ENCODE measurements around the gene PTPRT.

PTPRT gene

GRCh38 chr20:42152575-42152974, 1037.1 kb downstream of the PTPRT start:
- DNase-seq = no peak

GRCh38 chr20:42150230-42150629, 1039.5 kb downstream of the PTPRT start:
- DNase-seq = no peak

GRCh38 chr20:42138729-42139128, 1051.0 kb downstream of the PTPRT start:
- DNase-seq = no peak

- DNase-seq = no peak
These were observed 1055.2 kb downstream of the PTPRT start for GRCh38 chr20:42134265-42135098.

GRCh38 chr20:42130810-42131596, 1058.7 kb downstream of the PTPRT start:
- no peak for DNase-seq

GRCh38 chr20:42125426-42125825, 1064.3 kb downstream of the PTPRT start:
- DNase-seq = no peak

GRCh38 chr20:42123981-42124473, 1065.7 kb downstream of the PTPRT start:
- no peak for DNase-seq

GRCh38 chr20:42118409-42119125, 1071.1 kb downstream of the PTPRT start:
- DNase-seq = no peak

GRCh38 chr20:42118001-42118400, 1071.7 kb downstream of the PTPRT start:
- DNase-seq = no peak

- no peak for DNase-seq
These were observed 1076.5 kb downstream of the PTPRT start for GRCh38 chr20:42113236-42113635.

- DNase-seq = no peak
These were observed 1077.5 kb downstream of the PTPRT start for GRCh38 chr20:42112161-42112560.

- no peak for DNase-seq
These were observed 1078.4 kb downstream of the PTPRT start for GRCh38 chr20:42111349-42111748.

GRCh38 chr20:42110301-42110700, 1079.4 kb downstream of the PTPRT start:
- no peak for DNase-seq

- no peak for DNase-seq
These were observed 1087.7 kb downstream of the PTPRT start for GRCh38 chr20:42102000-42102399.

- no peak for DNase-seq
These were observed 1089.5 kb downstream of the PTPRT start for GRCh38 chr20:42100137-42100704.

- DNase-seq = no peak
These were observed 1090.6 kb downstream of the PTPRT start for GRCh38 chr20:42099101-42099500.

- no peak for DNase-seq
These were observed 1091.3 kb downstream of the PTPRT start for GRCh38 chr20:42098418-42098817.

GRCh38 chr20:42097741-42098140, 1092.0 kb downstream of the PTPRT start:
- no peak for DNase-seq

GRCh38 chr20:42095221-42095620, 1094.5 kb downstream of the PTPRT start:
- DNase-seq = no peak

GRCh38 chr20:42093542-42094440, 1095.9 kb downstream of the PTPRT start:
- no peak for DNase-seq

- DNase-seq = no peak
These were observed 1096.7 kb downstream of the PTPRT start for GRCh38 chr20:42093041-42093440.

GRCh38 chr20:42085366-42085765, 1104.3 kb downstream of the PTPRT start:
- DNase-seq = no peak

All from activated CD8-positive, alpha-beta memory T cell treated with anti-CD3 and anti-CD28 coated beads for 24 hours (primary cell).